HG02852 (cell line): ENCODE data around the gene NTN5.

ENCODE experiments used
- ATAC-seq: cut with Tn5 transposase; IDR thresholded peaks from one replicate; pipeline ENCODE4 v1.9.1; 2021; ENCODE audit warnings: mild to moderate bottlenecking, moderate library complexity; ENCODE audit not compliant: unreplicated experiment

Gene NTN5

DNA sequence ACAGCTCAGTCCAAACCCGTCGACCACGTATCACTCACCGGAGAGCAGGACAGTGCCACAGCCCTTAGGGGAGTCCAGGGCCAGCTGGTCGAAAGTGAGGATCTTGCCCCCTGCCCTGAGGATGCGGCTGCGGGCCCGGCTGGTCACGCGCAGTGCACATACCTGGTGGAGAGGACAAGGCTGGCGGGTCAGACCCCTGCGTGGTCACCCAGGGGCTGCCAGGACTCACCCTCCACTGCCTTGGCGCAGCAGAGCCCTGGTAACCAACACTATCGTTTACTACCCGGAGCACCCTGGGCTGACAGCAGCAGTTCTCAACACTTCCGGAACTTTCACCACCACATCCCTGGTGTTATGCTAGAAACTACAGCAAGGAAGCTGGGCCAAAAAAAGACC is 56.8 kb downstream of the NTN5 start:
- ATAC-seq: no peak

GRCh38 chr19:48615231-48616040 is 57.4 kb downstream of the NTN5 start:
- ATAC-seq: no peak

- no peak for ATAC-seq
These were observed 58.2 kb downstream of the NTN5 start, which contains the start of gene FAM83E for GRCh38 chr19:48614436-48615230. FAM83E (minus strand) TSS chr19:48615076; CDS start chr19:48613372, 1,704 bp downstream.

DNA sequence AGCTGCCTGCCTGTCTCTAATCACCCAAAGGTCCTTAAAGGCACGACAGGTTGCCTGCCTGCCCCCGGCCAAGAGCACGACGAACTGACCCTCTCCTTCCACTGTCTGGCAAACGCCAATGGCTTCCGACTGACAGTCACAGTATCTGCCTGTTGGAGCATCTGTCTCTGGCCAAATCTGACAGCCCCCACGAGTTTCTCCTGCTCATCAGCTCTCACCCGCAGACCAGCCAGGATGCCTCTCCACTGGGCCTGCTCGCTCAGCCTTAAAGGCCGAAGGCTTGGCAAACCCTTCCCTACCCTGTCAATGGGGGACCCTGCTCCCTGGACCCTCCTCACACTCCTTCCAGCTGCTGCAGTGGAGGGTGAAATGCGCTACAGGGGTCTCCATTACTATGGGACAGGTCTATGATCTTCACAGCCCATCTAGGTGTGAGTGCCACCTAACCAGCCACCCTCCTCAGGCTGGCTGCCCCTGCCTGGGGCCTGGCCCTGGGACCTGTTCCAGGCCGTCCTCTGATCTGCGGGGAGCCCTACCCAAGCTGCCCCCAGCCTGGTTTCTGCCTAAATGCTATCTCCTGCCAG is 58.9 kb downstream of the NTN5 start:
- ATAC-seq: no peak

- ATAC-seq: no peak
These were observed 59.6 kb downstream of the NTN5 start for GRCh38 chr19:48613024-48613851.

DNA sequence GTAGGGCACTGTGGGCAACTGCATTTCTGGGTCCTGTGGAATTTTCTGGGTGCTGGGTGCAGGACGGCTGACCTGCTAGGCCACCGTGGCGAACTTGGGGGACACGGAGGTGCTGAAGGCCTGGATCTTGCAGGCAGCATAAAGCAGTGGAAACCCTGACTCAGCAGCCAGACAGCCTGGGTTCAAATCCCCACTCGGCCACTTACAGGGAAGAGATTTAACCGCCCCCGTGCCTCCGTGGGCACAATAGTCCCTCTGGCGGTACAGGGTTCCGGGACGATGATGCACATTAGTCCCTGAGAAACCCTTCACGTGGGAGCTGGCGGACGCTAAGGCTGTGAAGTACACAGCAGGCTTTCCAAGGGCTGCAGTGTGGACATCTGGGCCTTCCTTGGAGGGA is 60.9 kb downstream of the NTN5 start:
- no peak for ATAC-seq
